HEK293 (cell line): ENCODE data around the gene CENATAC.
A peak's percentile ranks its signal among the peaks of the same experiment; 100 is the strongest.

ENCODE experiments used
- FEZF1 ChIP-seq: fragments of 450-650 bp; formaldehyde crosslinking; IDR thresholded peaks from 2 replicates; pipeline ENCODE4 v1.5.1; 2016; ENCODE audit warnings: missing biosample characterization, missing genetic modification characterization
- GFI1B ChIP-seq: fragments of 450-650 bp; formaldehyde crosslinking; IDR thresholded peaks from 2 replicates; pipeline ENCODE4 v1.5.1; 2016; ENCODE audit warnings: missing biosample characterization, missing genetic modification characterization
- HOXD13 ChIP-seq: sonication (generic); formaldehyde crosslinking; IDR thresholded peaks from 2 replicates; pipeline ENCODE4 v1.8.0; 2022; ENCODE audit warnings: missing genetic modification reagents, borderline replicate concordance
- SALL2 ChIP-seq: fragments of 450-650 bp; formaldehyde crosslinking; IDR thresholded peaks from 2 replicates; pipeline ENCODE4 v1.5.0; 2017; ENCODE audit warnings: missing biosample characterization, mild to moderate bottlenecking, missing genetic modification characterization, borderline replicate concordance
- TCF7L2 ChIP-seq: IDR thresholded peaks from 2 replicates; pipeline ENCODE4 v1.6.1; 2011; ENCODE audit warnings: low read depth, mild to moderate bottlenecking, inconsistent platforms, low read length, moderate library complexity, borderline replicate concordance
- ZBTB1 ChIP-seq: fragments of 450-650 bp; formaldehyde crosslinking; IDR thresholded peaks from 2 replicates; pipeline ENCODE4 v1.5.1; 2016; ENCODE audit warnings: missing biosample characterization, missing genetic modification characterization
- ZBTB48 ChIP-seq: fragments of 450-650 bp; formaldehyde crosslinking; IDR thresholded peaks from 2 replicates; pipeline ENCODE4 v1.5.1; 2016; ENCODE audit warnings: missing biosample characterization, missing genetic modification characterization
- ZBTB6 ChIP-seq: fragments of 450-650 bp; formaldehyde crosslinking; IDR thresholded peaks from 2 replicates; pipeline ENCODE4 v1.5.1; 2017; ENCODE audit warnings: missing biosample characterization, missing genetic modification characterization
- ZBTB7A ChIP-seq: fragments of 450-650 bp; formaldehyde crosslinking; IDR thresholded peaks from 2 replicates; pipeline ENCODE4 v1.5.1; 2016; ENCODE audit warnings: low read depth, missing biosample characterization, missing genetic modification characterization
- ZEB2 ChIP-seq: fragments of 450-650 bp; formaldehyde crosslinking; IDR thresholded peaks from 2 replicates; pipeline ENCODE4 v1.5.1; 2016; ENCODE audit warnings: missing biosample characterization, missing genetic modification characterization
- ZNF16 ChIP-seq: fragments of 450-650 bp; formaldehyde crosslinking; IDR thresholded peaks from 2 replicates; pipeline ENCODE4 v1.5.1; 2016; ENCODE audit warnings: low read depth, missing biosample characterization, missing genetic modification characterization
- ZNF19 ChIP-seq: fragments of 450-650 bp; formaldehyde crosslinking; IDR thresholded peaks from 2 replicates; pipeline ENCODE4; 2016; ENCODE audit warnings: missing biosample characterization, missing genetic modification characterization, low read depth
- ZNF2 ChIP-seq: fragments of 450-650 bp; formaldehyde crosslinking; IDR thresholded peaks from 2 replicates; pipeline ENCODE4 v1.5.1; 2016; ENCODE audit warnings: missing biosample characterization, missing genetic modification characterization
- ZNF202 ChIP-seq: fragments of 450-650 bp; formaldehyde crosslinking; IDR thresholded peaks from 2 replicates; pipeline ENCODE4 v1.5.1; 2016; ENCODE audit warnings: missing biosample characterization, missing genetic modification characterization, borderline replicate concordance
- ZNF221 ChIP-seq: fragments of 450-650 bp; formaldehyde crosslinking; IDR thresholded peaks from 2 replicates; pipeline ENCODE4 v1.5.1; 2017; ENCODE audit warnings: missing biosample characterization, missing genetic modification characterization, borderline replicate concordance
- ZNF354C ChIP-seq: fragments of 450-650 bp; formaldehyde crosslinking; IDR thresholded peaks from 2 replicates; pipeline ENCODE4 v1.5.1; 2016; ENCODE audit warnings: missing biosample characterization, missing genetic modification characterization, low read depth, borderline replicate concordance
- ZNF48 ChIP-seq: fragments of 450-650 bp; formaldehyde crosslinking; IDR thresholded peaks from 2 replicates; pipeline ENCODE4 v1.5.1; 2016; ENCODE audit warnings: missing biosample characterization, missing genetic modification characterization
- ZNF518A ChIP-seq: fragments of 450-650 bp; formaldehyde crosslinking; conservative IDR thresholded peaks from 2 replicates; pipeline ENCODE4 v1.5.1; 2016; ENCODE audit warnings: low read depth, missing biosample characterization, missing genetic modification characterization
- ZNF549 ChIP-seq: fragments of 450-650 bp; IDR thresholded peaks from 2 replicates; pipeline ENCODE4 v1.5.1; 2018; ENCODE audit warnings: missing biosample characterization, missing genetic modification characterization, mild to moderate bottlenecking, inconsistent platforms, moderate library complexity
- ZNF629 ChIP-seq: fragments of 450-650 bp; formaldehyde crosslinking; IDR thresholded peaks from 2 replicates; pipeline ENCODE4 v1.5.1; 2017; ENCODE audit warnings: missing biosample characterization, missing genetic modification characterization
- ZNF654 ChIP-seq: fragments of 450-650 bp; formaldehyde crosslinking; IDR thresholded peaks from 2 replicates; pipeline ENCODE4 v1.5.1; 2016; ENCODE audit warnings: low read depth, missing biosample characterization, missing genetic modification characterization
- ZNF677 ChIP-seq: fragments of 450-650 bp; IDR thresholded peaks from 2 replicates; pipeline ENCODE4 v1.5.0; 2018; ENCODE audit warnings: missing biosample characterization, mild to moderate bottlenecking, missing genetic modification characterization, moderate library complexity
- ZNF701 ChIP-seq: fragments of 450-650 bp; formaldehyde crosslinking; IDR thresholded peaks from 2 replicates; pipeline ENCODE4 v1.5.1; 2016; ENCODE audit warnings: missing biosample characterization, missing genetic modification characterization
- ZNF777 ChIP-seq: fragments of 450-650 bp; formaldehyde crosslinking; IDR thresholded peaks from 2 replicates; pipeline ENCODE4 v1.5.1; 2017; ENCODE audit warnings: missing biosample characterization, missing genetic modification characterization, borderline replicate concordance
- ZNF791 ChIP-seq: fragments of 450-650 bp; formaldehyde crosslinking; IDR thresholded peaks from 2 replicates; pipeline ENCODE4 v1.5.1; 2016; ENCODE audit warnings: missing biosample characterization, missing genetic modification characterization
- ZSCAN23 ChIP-seq: fragments of 450-650 bp; formaldehyde crosslinking; IDR thresholded peaks from 2 replicates; pipeline ENCODE4 v1.5.1; 2016; ENCODE audit warnings: missing biosample characterization, missing genetic modification characterization
- ZXDB ChIP-seq: fragments of 450-650 bp; formaldehyde crosslinking; IDR thresholded peaks from 2 replicates; pipeline ENCODE4 v1.5.1; 2016; ENCODE audit warnings: missing biosample characterization, missing genetic modification characterization
- TF ChIP-seq, protein P1 (sequence below): fragments of 450-650 bp; formaldehyde crosslinking; IDR thresholded peaks from 2 replicates; pipeline ENCODE4 v1.5.1; 2016; ENCODE audit warnings: missing biosample characterization, missing genetic modification characterization, borderline replicate concordance

CENATAC gene

DNA sequence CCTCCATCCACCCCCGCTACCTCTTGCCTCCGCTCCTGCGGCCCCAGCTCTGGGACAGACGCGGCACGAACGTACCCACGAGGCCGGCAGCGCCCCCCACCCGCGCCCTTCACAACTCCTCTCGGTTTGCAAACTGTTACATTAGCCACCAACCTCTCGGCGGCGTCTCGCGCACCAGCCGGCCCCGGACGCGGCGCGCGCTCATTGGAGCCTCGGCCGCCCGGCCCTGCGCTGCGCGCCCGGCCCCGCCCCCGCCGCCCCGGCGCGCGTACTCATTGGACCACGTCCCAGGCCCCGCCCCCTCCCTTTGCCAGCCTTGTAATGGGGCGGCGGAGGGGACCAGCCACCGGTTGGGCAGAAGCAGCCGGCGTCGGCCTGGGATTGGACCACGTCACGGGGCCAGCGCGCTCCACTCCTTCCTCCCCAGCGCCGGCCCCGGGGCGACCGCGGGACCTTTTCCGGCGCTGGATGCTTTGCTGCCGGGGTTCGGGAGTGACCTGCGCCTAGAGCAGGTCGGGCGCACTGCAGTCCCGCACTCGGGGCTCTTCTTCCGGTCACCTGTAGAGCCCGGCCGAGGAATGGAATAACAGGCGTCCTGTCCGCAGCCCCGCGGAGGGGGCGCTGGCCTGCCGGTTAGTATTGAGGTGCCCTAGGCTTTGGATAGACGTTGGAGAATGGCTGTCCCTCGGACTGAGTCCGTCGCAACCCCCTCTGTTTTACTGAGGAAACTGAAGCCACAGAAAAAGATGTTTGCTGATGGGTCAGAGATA is 59.2 kb downstream of the CENATAC start, which contains the start of gene HYOU1 (continued):
- TF ChIP-seq ZNF518A (tag by site-specific recombination): no peak
- TF ChIP-seq ZBTB48: no peak
- TF ChIP-seq ZEB2 (tag by site-specific recombination): 0 out of 2 replicates have a peak, but pooled peaks have one; percentile 45
- no peak for TF ChIP-seq ZBTB6 (tag by site-specific recombination)
- no peak for TF ChIP-seq TCF7L2
- no peak for TF ChIP-seq SALL2 (tag by site-specific recombination)
- TF ChIP-seq ZNF2 (tag by site-specific recombination): no peak
- TF ChIP-seq ZNF629 (tag by site-specific recombination): peak; percentile 36; the same call in 1 of the 2 replicates
- TF ChIP-seq ZSCAN23: no peak
- no peak for TF ChIP-seq ZBTB7A
- no peak for TF ChIP-seq ZNF221 (tag by site-specific recombination)
- no peak for TF ChIP-seq ZNF777 (tag by site-specific recombination)
- no peak for TF ChIP-seq ZNF16
- TF ChIP-seq ZNF354C: no peak
- TF ChIP-seq ZBTB1: no peak
- TF ChIP-seq GFI1B (tag by site-specific recombination): no peak
- no peak for TF ChIP-seq ZNF549 (tag by site-specific recombination)
- no peak for TF ChIP-seq ZNF202 (tag by site-specific recombination)
- no peak for TF ChIP-seq ZNF48 (tag by site-specific recombination)
- TF ChIP-seq ZNF677: no peak
- TF ChIP-seq, protein P1, sequence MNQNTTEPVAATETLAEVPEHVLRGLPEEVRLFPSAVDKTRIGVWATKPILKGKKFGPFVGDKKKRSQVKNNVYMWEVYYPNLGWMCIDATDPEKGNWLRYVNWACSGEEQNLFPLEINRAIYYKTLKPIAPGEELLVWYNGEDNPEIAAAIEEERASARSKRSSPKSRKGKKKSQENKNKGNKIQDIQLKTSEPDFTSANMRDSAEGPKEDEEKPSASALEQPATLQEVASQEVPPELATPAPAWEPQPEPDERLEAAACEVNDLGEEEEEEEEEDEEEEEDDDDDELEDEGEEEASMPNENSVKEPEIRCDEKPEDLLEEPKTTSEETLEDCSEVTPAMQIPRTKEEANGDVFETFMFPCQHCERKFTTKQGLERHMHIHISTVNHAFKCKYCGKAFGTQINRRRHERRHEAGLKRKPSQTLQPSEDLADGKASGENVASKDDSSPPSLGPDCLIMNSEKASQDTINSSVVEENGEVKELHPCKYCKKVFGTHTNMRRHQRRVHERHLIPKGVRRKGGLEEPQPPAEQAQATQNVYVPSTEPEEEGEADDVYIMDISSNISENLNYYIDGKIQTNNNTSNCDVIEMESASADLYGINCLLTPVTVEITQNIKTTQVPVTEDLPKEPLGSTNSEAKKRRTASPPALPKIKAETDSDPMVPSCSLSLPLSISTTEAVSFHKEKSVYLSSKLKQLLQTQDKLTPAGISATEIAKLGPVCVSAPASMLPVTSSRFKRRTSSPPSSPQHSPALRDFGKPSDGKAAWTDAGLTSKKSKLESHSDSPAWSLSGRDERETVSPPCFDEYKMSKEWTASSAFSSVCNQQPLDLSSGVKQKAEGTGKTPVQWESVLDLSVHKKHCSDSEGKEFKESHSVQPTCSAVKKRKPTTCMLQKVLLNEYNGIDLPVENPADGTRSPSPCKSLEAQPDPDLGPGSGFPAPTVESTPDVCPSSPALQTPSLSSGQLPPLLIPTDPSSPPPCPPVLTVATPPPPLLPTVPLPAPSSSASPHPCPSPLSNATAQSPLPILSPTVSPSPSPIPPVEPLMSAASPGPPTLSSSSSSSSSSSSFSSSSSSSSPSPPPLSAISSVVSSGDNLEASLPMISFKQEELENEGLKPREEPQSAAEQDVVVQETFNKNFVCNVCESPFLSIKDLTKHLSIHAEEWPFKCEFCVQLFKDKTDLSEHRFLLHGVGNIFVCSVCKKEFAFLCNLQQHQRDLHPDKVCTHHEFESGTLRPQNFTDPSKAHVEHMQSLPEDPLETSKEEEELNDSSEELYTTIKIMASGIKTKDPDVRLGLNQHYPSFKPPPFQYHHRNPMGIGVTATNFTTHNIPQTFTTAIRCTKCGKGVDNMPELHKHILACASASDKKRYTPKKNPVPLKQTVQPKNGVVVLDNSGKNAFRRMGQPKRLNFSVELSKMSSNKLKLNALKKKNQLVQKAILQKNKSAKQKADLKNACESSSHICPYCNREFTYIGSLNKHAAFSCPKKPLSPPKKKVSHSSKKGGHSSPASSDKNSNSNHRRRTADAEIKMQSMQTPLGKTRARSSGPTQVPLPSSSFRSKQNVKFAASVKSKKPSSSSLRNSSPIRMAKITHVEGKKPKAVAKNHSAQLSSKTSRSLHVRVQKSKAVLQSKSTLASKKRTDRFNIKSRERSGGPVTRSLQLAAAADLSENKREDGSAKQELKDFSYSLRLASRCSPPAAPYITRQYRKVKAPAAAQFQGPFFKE: no peak
- no peak for TF ChIP-seq HOXD13 (CRISPR knock-in tag)
- TF ChIP-seq ZNF701 (tag by site-specific recombination): no peak
- TF ChIP-seq ZNF19 (tag by site-specific recombination): no peak
- no peak for TF ChIP-seq ZXDB (tag by site-specific recombination)
- TF ChIP-seq ZNF654: no peak
- no peak for TF ChIP-seq ZNF791 (tag by site-specific recombination)
- no peak for TF ChIP-seq FEZF1
